ENCODE data around the gene EDA.

Gene EDA

DNA sequence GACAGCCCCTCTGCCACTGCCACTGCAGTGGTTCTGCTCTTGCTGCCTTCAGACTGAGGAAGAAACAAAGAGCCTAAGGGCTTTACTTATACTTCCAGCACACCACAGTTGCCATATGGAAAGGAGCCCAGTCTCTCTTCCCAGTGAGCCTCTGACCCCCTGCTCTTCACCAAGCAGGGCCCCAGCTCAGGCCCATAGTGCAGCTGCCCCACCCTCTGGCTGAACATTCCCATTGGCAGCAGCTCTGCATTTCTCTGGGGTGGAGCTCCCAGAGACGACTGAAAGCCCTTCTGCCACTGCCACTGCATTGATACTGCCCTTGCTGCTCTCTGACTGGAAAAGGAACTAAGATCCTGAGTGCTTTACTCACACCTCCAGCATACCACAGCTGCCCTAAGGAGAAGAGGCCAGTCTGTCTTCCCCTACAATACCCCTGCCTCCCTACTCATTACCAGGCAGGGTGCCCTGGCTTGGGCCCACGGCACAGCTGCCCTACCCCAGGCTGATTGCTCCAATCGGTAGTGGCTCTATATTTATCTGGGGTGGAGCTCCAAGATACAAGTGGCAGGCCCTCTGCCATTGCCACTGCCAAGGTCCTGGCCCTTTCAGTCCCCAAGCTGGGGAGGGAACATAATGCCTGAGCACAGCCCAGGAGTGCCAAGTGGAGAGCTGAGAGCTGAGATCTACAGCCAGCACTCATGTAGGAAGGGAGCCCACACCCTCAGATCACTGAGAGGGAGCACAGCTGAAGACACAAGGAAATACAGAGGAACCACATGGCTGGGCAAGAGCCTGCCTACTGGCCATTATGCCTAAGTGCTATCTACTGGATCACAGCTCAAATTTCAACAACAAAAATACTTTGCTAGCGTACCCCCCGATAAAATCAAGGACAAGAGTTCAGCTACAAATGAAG, 397.8 kb downstream of the EDA start:
- H3K27ac ChIP-seq (replicated peaks; ENCODE audit: low read length): no peak overlapping the region
- no peak overlapping the region for H2AFZ ChIP-seq (ENCODE audit: low read length)
- H2BK5ac ChIP-seq (ENCODE audit: low read length): no peak overlapping the region
- H3K36me3 ChIP-seq (replicated peaks in 1 of 2; ENCODE audit: control insufficient read depth in 2 of 2, insufficient read depth in 2 of 2, low read length in 2 of 2): no peaks in the 10 kb centered on the region
- H3K23ac ChIP-seq (ENCODE audit: low read depth, low read length, poor library complexity): no peak overlapping the region
- H2BK120ac ChIP-seq (ENCODE audit: low read depth, low read length): no peak overlapping the region
- no peak overlapping the region for H4K8ac ChIP-seq (ENCODE audit: low read depth, low read length)
- H3K27me3 ChIP-seq (ENCODE audit: control insufficient read depth in 3 of 3, insufficient read depth in 3 of 3, low read depth in 1 of 3, low read length in 3 of 3): no peaks in the 10 kb centered on the region
- peaks cover 0 to 6% of the 10 kb centered on the region in 2 donors for H3K4me1 ChIP-seq (ENCODE audit: control insufficient read depth in 2 of 2, insufficient read depth in 1 of 2, low read depth in 1 of 2, low read length in 2 of 2)
- no peak overlapping the region for H3K4ac ChIP-seq (ENCODE audit: low read length)
- no peak overlapping the region for H2BK15ac ChIP-seq (ENCODE audit: low read length)
- H2BK12ac ChIP-seq (ENCODE audit: low read length): no peak overlapping the region
- DNase-seq (ENCODE audit: low spot score): no peak
- H4K91ac ChIP-seq (ENCODE audit: low read depth, low read length, poor library complexity): no peak overlapping the region
- no peaks in the 10 kb centered on the region for H3K9me3 ChIP-seq (replicated peaks in 1 of 2; ENCODE audit: control insufficient read depth in 2 of 2, insufficient read depth in 1 of 2, low read depth in 1 of 2, low read length in 2 of 2)
- H3K9ac ChIP-seq (ENCODE audit: low read depth, low read length, poor library complexity): no peak overlapping the region
- no peak overlapping the region for H3K4me3 ChIP-seq (ENCODE audit: low read length in 2 of 2)
- no peak overlapping the region for H3K4me2 ChIP-seq (ENCODE audit: insufficient read depth, low read length, poor library complexity, severe bottlenecking)
- no peak overlapping the region for H3K18ac ChIP-seq (ENCODE audit: low read length)
- H2AK5ac ChIP-seq (ENCODE audit: low read depth, low read length): no peak overlapping the region
- WGBS, 2 donors (ENCODE audit: extremely low coverage in 2 of 2, insufficient read length in 2 of 2, insufficient replicate concordance in 1 of 2): no CpG with 5 or more reads among the region's 5 CpGs
- H3K14ac ChIP-seq (ENCODE audit: low read length): no peak overlapping the region
- no peaks in the 10 kb centered on the region for H3K79me1 ChIP-seq (ENCODE audit: low read depth, low read length)

DNA sequence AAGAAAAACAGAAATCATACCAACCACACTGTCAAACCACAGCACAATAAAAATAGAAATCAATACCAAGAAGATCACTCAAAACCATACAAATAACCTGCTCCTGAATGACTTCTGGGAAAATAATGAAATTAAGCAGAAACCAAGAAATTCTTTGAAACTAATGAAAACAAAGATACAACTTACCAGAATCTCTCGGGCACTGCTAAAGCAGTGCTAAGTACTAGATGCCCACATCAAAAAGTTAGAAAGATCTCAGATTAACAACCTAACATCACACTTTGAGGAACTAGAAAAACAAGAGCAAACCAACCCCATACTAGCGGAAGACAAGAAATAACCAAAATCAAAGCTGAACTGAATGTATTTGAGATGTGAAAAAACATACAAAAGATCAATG, 400.6 kb downstream of the EDA start:
- Histone ChIP-seq H2BK5ac (ENCODE audit: low read length) (no peak overlapping the region), H3K9ac (ENCODE audit: low read depth, low read length, poor library complexity) (no peak overlapping the region), H3K4ac (ENCODE audit: low read length) (no peak overlapping the region), H3K4me1 (ENCODE audit: control insufficient read depth in 2 of 2, insufficient read depth in 1 of 2, low read depth in 1 of 2, low read length in 2 of 2) (peaks cover 0 to 6% of the 10 kb centered on the region in 2 donors), H3K27ac (replicated peaks; ENCODE audit: low read length) (no peak overlapping the region), H3K4me2 (ENCODE audit: insufficient read depth, low read length, poor library complexity, severe bottlenecking) (no peak overlapping the region), H3K9me3 (replicated peaks in 1 of 2; ENCODE audit: control insufficient read depth in 2 of 2, insufficient read depth in 1 of 2, low read depth in 1 of 2, low read length in 2 of 2) (no peaks in the 10 kb centered on the region), H2BK15ac (ENCODE audit: low read length) (no peak overlapping the region), H3K27me3 (ENCODE audit: control insufficient read depth in 3 of 3, insufficient read depth in 3 of 3, low read depth in 1 of 3, low read length in 3 of 3) (no peaks in the 10 kb centered on the region), H2AFZ (ENCODE audit: low read length) (no peak overlapping the region), H3K79me1 (ENCODE audit: low read depth, low read length) (no peaks in the 10 kb centered on the region), H3K4me3 (ENCODE audit: low read length in 2 of 2) (no peak overlapping the region), H3K18ac (ENCODE audit: low read length) (no peak overlapping the region), H2AK5ac (ENCODE audit: low read depth, low read length) (no peak overlapping the region), H2BK12ac (ENCODE audit: low read length) (no peak overlapping the region), H3K14ac (ENCODE audit: low read length) (no peak overlapping the region), H3K23ac (ENCODE audit: low read depth, low read length, poor library complexity) (no peak overlapping the region), H2BK120ac (ENCODE audit: low read depth, low read length) (no peak overlapping the region), H4K8ac (ENCODE audit: low read depth, low read length) (no peak overlapping the region), H4K91ac (ENCODE audit: low read depth, low read length, poor library complexity) (no peak overlapping the region), H3K36me3 (replicated peaks in 1 of 2; ENCODE audit: control insufficient read depth in 2 of 2, insufficient read depth in 2 of 2, low read length in 2 of 2) (no peaks in the 10 kb centered on the region)
- WGBS, 2 donors (ENCODE audit: extremely low coverage in 2 of 2, insufficient read length in 2 of 2, insufficient replicate concordance in 1 of 2): no CpG with 5 or more reads among the region's 2 CpGs
- no peak for DNase-seq (ENCODE audit: low spot score)

DNA sequence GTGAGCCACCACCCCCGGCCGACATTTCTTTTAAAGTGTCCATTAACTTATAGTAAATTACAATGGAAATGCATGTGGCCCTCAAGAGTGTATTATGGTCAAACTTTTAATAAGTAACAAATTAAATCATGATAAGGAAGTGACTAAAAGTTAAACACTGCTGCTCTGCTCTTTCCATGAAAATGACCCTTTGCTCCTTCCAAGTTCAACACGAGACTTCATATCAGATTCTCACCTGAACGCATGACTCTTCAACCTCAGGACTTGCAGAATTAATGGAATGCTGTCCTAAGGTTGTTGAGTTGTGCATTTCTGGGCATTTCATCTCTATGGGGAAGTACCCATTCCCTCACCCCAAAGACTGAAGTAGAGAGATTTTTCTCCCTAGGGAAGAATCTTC, 406.7 kb downstream of the EDA start:
- H3K4me2 ChIP-seq (ENCODE audit: insufficient read depth, low read length, poor library complexity, severe bottlenecking): no peak overlapping the region
- H2BK5ac ChIP-seq (ENCODE audit: low read length): no peak overlapping the region
- no peak overlapping the region for H2AK5ac ChIP-seq (ENCODE audit: low read depth, low read length)
- no peak overlapping the region for H3K27ac ChIP-seq (replicated peaks; ENCODE audit: low read length)
- no peak overlapping the region for H3K18ac ChIP-seq (ENCODE audit: low read length)
- no peak overlapping the region for H2AFZ ChIP-seq (ENCODE audit: low read length)
- H3K27me3 ChIP-seq (ENCODE audit: control insufficient read depth in 3 of 3, insufficient read depth in 3 of 3, low read depth in 1 of 3, low read length in 3 of 3): peaks cover 0 to 9% (median 0%) of the 10 kb centered on the region in 3 experiments
- no peak overlapping the region for H3K9ac ChIP-seq (ENCODE audit: low read depth, low read length, poor library complexity)
- WGBS, 2 donors (ENCODE audit: extremely low coverage in 2 of 2, insufficient read length in 2 of 2, insufficient replicate concordance in 1 of 2): no CpG with 5 or more reads among the region's 4 CpGs
- no peak overlapping the region for H3K14ac ChIP-seq (ENCODE audit: low read length)
- no peak overlapping the region for H3K4ac ChIP-seq (ENCODE audit: low read length)
- no peak overlapping the region for H2BK120ac ChIP-seq (ENCODE audit: low read depth, low read length)
- H3K23ac ChIP-seq (ENCODE audit: low read depth, low read length, poor library complexity): no peak overlapping the region
- no peak overlapping the region for H4K91ac ChIP-seq (ENCODE audit: low read depth, low read length, poor library complexity)
- no peak overlapping the region for H3K4me3 ChIP-seq (ENCODE audit: low read length in 2 of 2)
- no peaks in the 10 kb centered on the region for H3K36me3 ChIP-seq (replicated peaks in 1 of 2; ENCODE audit: control insufficient read depth in 2 of 2, insufficient read depth in 2 of 2, low read length in 2 of 2)
- no peaks in the 10 kb centered on the region for H3K9me3 ChIP-seq (replicated peaks in 1 of 2; ENCODE audit: control insufficient read depth in 2 of 2, insufficient read depth in 1 of 2, low read depth in 1 of 2, low read length in 2 of 2)
- no peak overlapping the region for H2BK15ac ChIP-seq (ENCODE audit: low read length)
- no peaks in the 10 kb centered on the region for H3K4me1 ChIP-seq (ENCODE audit: control insufficient read depth in 2 of 2, insufficient read depth in 1 of 2, low read depth in 1 of 2, low read length in 2 of 2)
- DNase-seq (ENCODE audit: low spot score): no peak
- H4K8ac ChIP-seq (ENCODE audit: low read depth, low read length): no peak overlapping the region
- no peaks in the 10 kb centered on the region for H3K79me1 ChIP-seq (ENCODE audit: low read depth, low read length)
- no peak overlapping the region for H2BK12ac ChIP-seq (ENCODE audit: low read length)

DNA sequence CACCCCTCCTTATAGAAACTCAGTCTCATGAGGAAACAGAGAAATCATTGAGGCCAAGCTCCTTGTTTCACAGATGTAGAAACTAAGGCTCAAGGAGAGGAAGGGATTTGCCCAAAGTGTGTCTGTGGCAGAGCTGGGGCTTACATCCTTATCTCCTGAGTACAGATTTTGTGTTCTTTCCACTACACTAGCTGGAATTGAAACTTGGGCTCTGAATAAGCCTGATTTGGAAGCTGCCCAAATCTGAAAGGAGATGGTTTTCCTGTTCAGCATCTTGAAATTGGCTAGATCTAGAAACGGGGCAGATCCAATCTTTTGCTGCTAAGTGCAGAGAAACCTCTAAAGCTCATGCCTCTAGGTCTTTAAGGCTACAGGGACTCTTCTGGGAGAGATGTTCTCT, 409.6 kb downstream of the EDA start:
- Histone ChIP-seq H2BK5ac (ENCODE audit: low read length) (no peak overlapping the region), H3K14ac (ENCODE audit: low read length) (no peak overlapping the region), H3K9me3 (replicated peaks in 1 of 2; ENCODE audit: control insufficient read depth in 2 of 2, insufficient read depth in 1 of 2, low read depth in 1 of 2, low read length in 2 of 2) (no peaks in the 10 kb centered on the region), H2BK12ac (ENCODE audit: low read length) (no peak overlapping the region), H2AK5ac (ENCODE audit: low read depth, low read length) (no peak overlapping the region), H3K4me1 (ENCODE audit: control insufficient read depth in 2 of 2, insufficient read depth in 1 of 2, low read depth in 1 of 2, low read length in 2 of 2) (peaks cover 0 to 1% of the 10 kb centered on the region in 2 donors), H3K4ac (ENCODE audit: low read length) (no peak overlapping the region), H3K23ac (ENCODE audit: low read depth, low read length, poor library complexity) (no peak overlapping the region), H3K36me3 (replicated peaks in 1 of 2; ENCODE audit: control insufficient read depth in 2 of 2, insufficient read depth in 2 of 2, low read length in 2 of 2) (no peaks in the 10 kb centered on the region), H2BK120ac (ENCODE audit: low read depth, low read length) (no peak overlapping the region), H3K27ac (replicated peaks; ENCODE audit: low read length) (no peak overlapping the region), H2AFZ (ENCODE audit: low read length) (no peak overlapping the region), H3K18ac (ENCODE audit: low read length) (no peak overlapping the region), H3K79me1 (ENCODE audit: low read depth, low read length) (no peaks in the 10 kb centered on the region), H3K4me2 (ENCODE audit: insufficient read depth, low read length, poor library complexity, severe bottlenecking) (no peak overlapping the region), H2BK15ac (ENCODE audit: low read length) (no peak overlapping the region), H4K8ac (ENCODE audit: low read depth, low read length) (no peak overlapping the region), H3K9ac (ENCODE audit: low read depth, low read length, poor library complexity) (no peak overlapping the region), H3K4me3 (ENCODE audit: low read length in 2 of 2) (no peak overlapping the region), H3K27me3 (ENCODE audit: control insufficient read depth in 3 of 3, insufficient read depth in 3 of 3, low read depth in 1 of 3, low read length in 3 of 3) (peaks cover 0 to 9% (median 0%) of the 10 kb centered on the region in 3 experiments), H4K91ac (ENCODE audit: low read depth, low read length, poor library complexity) (no peak overlapping the region)
- no CpG with 5 or more reads among the region's 1 CpG for WGBS, 2 donors (ENCODE audit: extremely low coverage in 2 of 2, insufficient read length in 2 of 2, insufficient replicate concordance in 1 of 2)
- no peak for DNase-seq (ENCODE audit: low spot score)

Data from neuronal stem cell (in vitro differentiated cells).